AG04449 (cell line): ENCODE results near the gene LINC00632.

Experiments used
- CTCF ChIA-PET: fragments of 350-600 bp; formaldehyde crosslinking; extraction: SDS; loops from one replicate; lab custom pipeline; 2021; ENCODE audit warnings: antibody characterized with exemption; lab: Yijun Ruan, JAX
- POLR2A ChIA-PET: fragments of 400-600, 350-600 bp; formaldehyde crosslinking; extraction: SDS; loops from one replicate; lab custom pipeline; 2020; ENCODE audit warnings: antibody characterized with exemption, inconsistent platforms; lab: Yijun Ruan, JAX
- DNase-seq: peaks from one replicate; pipeline ENCODE4 v3.0.0-alpha.2; 2010; ENCODE audit warnings: low read depth, low spot score
- H3K4me3 ChIP-seq: 2 replicates; pipeline ENCODE4 v1.5.1; 2011; ENCODE audit warnings: low read depth, mild to moderate bottlenecking, control low read depth, low read length
- CTCF ChIP-seq: IDR thresholded peaks from one replicate; pipeline ENCODE4 v1.5.1; 2011; ENCODE audit warnings: mild to moderate bottlenecking, moderate library complexity, low read length, control low read depth, inconsistent platforms; ENCODE audit not compliant: insufficient read depth; ENCODE audit errors: missing control alignments

The LINC00632 gene

GRCh38 chrX:140766024-140766611 lies 56.6 kb downstream of the LINC00632 start:
- POLR2A ChIA-PET: interaction anchor here (1.8 kb wide), 1 partner anchor 438 kb away, joined by 3 read pairs; no protein-coding TSS in a partner anchor
- H3K4me3 ChIP-seq: peak overlapping the region; percentile 67
- CTCF ChIA-PET: interaction anchor here (1.5 to 2.2 kb wide), 4 partner anchors 20 to 512 kb away, joined by 5 to 12 read pairs (median 6); no protein-coding TSS in a partner anchor
- no peak for DNase-seq
- peak; percentile 47 for TF ChIP-seq CTCF

- ChIA-PET POLR2A (no interaction called here), CTCF (interaction anchor here (1.2 kb wide), 1 partner anchor 12 kb away, joined by 3 read pairs; no protein-coding TSS in a partner anchor)
- no peak overlapping the region for H3K4me3 ChIP-seq
- DNase-seq: no peak
- no peak for TF ChIP-seq CTCF
These were observed 58.1 kb downstream of the LINC00632 start for GRCh38 chrX:140767646-140768045.

- CTCF ChIA-PET: interaction anchor here (1.5 kb wide), 1 partner anchor 10 kb away, joined by 5 read pairs; no protein-coding TSS in a partner anchor
- no peak overlapping the region for H3K4me3 ChIP-seq
- no peak for DNase-seq
- no peak for TF ChIP-seq CTCF
- POLR2A ChIA-PET: no interaction called here
These were observed 65.7 kb downstream of the LINC00632 start for GRCh38 chrX:140775211-140775610.

GRCh38 chrX:140776320-140776719 lies 66.8 kb downstream of the LINC00632 start:
- POLR2A ChIA-PET: no interaction called here
- no peak overlapping the region for H3K4me3 ChIP-seq
- no peak for DNase-seq
- no peak for TF ChIP-seq CTCF
- CTCF ChIA-PET: no interaction called here

- no peak overlapping the region for H3K4me3 ChIP-seq
- DNase-seq: no peak
- ChIA-PET CTCF (no interaction called here), POLR2A (no interaction called here)
- no peak for TF ChIP-seq CTCF
These were observed 85.1 kb downstream of the LINC00632 start for GRCh38 chrX:140794642-140795041.

GRCh38 chrX:140799216-140799615 lies 89.7 kb downstream of the LINC00632 start:
- TF ChIP-seq CTCF: no peak
- CTCF ChIA-PET: no interaction called here
- DNase-seq: no peak

More at GRCh38 chrX:140799216-140799615, 89.7 kb downstream of the LINC00632 start:
- POLR2A ChIA-PET: no interaction called here
- H3K4me3 ChIP-seq: no peak overlapping the region
